HG03457 (cell line): ENCODE measurements around the gene MEI4.
"Not testable (repeated sequence)": the region's sequence is repeated elsewhere in the genome, so short reads cannot be mapped to it uniquely, and the experiment has no call there.

Source experiments
- ATAC-seq: cut with Tn5 transposase; IDR thresholded peaks from one replicate; pipeline ENCODE4 v1.9.1; 2021; ENCODE audit warnings: moderate number of reproducible peaks; ENCODE audit not compliant: unreplicated experiment

MEI4 gene, protein sequence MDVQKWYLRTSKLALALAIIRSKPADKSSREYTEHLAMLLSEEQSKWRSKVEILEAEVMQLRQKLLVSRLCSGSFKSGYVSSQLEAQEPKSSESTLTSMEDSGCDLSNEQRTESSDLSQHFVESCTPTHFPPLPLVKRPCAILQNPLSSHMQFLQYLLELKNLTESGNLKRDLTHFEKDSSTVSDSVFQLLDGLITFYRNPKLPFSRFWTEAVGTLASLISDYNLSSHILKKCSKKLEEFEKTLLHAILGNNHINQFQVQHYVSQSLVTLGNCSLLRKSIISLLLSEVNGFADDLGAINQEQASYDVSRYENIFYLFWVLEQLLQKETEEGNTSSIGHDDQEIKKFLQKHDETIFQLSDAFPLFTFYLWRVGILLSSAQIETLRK

DNA sequence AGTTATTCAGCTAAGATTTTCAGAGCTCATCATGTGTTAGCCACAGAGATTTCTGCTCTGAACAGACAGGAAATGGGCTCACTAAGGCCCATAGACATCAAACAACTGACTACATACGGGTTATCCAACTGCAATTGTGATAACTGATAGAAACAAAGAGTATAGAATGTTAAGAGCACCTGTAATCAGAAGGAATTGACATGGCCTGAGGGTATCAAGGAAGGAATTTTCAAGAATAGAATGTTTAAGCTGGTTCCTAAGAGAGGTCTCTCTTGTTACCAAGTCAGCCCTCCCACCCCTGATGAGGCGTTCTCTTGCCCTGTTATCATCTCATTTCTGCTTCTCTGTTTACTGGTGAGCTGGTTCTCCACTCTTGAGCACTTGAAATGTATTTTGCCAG is at the start of gene MEI4:
Gene MEI4, plus strand, starts transcription at position 301 of the 400 bp plus-strand sequence. CDS start 37,633 bp downstream, outside the sequence.
- no peak for ATAC-seq

DNA sequence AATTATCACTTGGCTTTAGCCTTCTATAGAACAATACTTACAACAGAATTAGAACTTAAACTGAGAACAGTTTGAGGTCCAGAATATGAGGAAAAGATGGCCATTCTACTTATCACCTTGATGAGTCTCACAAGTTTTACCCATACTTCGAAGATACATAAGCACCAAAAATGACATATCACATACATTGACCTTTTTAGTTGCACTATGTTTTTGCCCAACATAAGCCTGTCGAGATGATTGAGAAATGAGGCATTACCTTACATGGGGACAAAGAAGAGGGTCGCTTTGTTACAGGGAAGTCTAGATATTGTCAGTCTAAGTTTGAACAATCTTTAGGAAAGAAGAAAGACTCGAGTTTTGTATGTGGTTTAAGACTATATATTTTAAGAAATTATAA is 48.4 kb upstream of the MEI4 start:
- no peak for ATAC-seq

DNA sequence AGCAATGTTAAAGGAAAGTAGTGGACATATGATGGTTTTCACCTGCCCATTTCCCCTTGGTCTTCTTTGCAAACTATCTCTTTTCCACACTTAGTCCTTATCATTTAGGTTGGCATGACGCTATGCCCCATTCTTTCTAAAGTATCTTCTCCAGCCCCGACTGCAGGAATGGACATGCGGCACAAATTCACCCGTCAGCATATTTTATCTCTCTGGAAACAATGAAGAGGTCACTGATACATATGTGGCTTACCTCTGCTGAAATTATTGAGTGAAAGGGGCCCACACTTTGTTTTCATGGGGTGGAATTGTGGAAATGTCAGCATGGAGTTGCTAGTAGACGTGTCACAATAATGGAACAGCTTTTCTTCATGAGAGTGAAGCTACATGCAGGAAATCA is 45.8 kb upstream of the MEI4 start:
- ATAC-seq = no peak

DNA sequence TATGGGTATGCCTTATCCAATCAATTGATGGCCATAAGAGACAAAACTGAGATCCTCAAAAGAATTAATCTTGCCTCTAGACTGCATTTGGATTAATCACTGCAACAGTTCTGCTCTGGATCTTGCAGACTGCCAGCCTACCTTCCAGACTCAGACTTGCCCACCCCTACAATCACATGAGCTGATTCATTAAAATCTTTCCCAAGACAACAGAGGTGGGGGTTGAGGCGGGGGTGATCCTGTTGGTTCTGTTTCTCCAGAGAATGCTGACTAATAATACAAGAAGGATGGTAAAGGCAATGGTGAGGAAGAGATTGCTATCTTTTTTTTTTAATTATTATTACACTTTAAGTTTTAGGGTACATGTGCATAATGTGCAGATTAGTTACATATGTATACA is 43.7 kb upstream of the MEI4 start:
- no peak for ATAC-seq

DNA sequence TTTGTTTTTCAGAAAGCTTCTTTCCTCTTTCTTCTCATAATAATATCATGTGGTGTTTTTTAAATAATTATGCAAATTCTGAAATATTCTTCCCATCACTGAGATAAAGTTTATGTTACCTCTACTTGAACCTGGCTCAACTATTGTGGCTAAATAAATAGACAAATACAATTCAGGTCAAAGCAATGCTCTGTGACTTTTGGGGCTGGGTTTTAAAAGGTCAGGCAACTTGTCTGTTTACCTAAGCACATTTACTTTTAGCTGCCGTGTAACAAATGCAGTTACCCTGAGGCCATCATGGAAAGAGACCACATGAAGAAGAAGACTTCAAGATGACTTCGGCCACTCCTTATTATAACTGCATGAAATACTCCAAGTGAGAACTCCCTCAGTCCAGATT is 33.7 kb upstream of the MEI4 start:
- no peak for ATAC-seq

DNA sequence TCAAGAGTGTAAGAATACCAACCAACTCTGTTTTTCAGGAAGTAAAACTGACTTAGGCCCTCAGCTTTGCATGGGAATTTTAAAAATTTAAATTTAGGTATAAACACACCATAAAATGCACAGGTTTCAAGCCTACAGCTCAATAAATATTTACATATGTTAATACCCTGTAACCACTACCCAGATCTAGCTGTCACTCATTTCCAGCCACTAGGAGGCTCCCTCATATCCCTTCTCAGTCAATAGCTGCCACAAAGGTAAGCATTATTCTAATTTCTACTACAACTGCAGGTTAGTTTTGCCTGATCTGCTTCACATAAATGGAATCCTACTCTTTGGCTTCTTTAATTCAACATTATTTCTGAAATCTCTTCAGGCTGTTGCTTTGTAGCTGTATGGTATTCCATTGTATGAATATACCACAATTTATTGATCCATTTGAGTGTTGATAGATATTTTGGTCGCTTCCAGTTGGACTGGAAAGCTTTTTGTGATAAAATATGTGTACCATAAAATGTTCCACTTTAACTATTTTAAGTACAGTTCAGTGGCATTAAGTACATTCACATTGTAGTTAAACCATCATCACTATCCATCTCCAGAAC is 32.5 kb upstream of the MEI4 start:
- no peak for ATAC-seq

DNA sequence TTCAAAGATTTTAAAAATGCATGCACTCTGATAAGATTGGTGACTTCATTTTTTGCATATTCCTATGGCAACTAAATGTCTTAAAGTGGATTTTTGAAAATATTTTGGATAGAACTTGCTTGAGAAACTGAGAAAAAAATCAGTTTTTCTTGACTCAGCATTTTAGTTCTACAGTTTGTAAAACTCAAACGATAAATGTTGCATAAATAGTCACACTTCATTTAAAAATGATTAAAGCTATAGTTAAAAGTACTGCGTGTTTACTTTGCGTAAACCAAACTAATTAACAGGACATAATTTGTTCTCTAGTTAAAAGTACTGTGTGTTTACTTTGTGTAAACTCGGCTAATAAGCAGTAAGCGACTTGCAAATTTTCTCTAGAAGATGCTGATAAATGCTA is 28.3 kb upstream of the MEI4 start:
- ATAC-seq = no peak

DNA sequence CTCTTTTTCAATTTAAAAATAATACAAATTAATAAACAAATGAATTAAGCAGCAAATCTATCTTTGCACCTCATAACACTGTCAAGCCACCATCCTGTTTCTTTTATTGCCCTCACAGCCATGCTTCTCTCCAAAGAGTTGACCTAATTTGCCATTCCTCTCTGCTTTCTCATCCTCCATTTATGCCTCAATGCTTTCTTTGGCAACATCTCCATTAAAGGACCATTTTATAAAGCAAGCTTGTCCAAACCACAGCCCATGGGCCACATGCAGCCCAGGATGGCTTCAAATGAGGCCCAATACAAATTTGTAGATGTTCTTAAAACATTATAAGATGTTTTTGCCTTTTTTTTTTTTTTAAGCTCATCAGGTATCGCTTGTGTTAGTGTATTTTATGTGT is 26.4 kb upstream of the MEI4 start:
- no peak for ATAC-seq

DNA sequence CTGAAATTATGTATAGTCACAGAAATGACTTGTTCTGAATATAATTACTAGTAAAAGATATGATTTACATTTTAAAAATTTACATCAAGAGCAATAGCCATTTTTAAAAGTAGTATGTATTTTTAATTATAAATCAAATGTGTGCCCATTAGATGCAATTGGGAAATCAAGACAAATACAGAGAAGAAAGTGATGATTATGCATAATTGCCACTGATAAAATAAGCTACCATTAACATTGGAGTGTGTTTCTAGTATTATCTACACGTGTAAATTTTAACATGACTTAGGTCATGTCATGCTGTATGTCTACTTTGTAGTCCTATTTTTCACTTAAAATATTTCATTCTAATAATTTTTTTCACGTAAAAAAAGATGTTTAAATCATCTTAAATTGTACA is 22.8 kb upstream of the MEI4 start:
- ATAC-seq = no peak

DNA sequence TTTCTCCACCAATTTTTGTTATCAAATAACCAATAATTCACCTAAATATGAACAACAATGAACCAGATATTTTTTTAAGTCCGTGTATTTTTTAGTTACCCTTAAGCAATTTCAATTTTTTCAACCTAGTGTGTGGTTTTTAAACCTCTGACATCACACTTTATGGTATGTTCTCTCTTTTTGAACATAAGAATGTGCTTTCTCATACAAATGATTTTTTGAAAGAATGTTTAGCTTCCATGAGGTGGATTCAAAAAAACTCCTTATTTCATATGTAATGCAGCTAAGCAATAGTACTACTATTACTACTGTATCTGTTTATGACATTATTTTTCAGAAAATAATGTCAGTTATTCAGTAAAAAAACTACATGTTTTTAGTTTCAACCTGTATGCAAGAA is 19.4 kb upstream of the MEI4 start:
- no peak for ATAC-seq

DNA sequence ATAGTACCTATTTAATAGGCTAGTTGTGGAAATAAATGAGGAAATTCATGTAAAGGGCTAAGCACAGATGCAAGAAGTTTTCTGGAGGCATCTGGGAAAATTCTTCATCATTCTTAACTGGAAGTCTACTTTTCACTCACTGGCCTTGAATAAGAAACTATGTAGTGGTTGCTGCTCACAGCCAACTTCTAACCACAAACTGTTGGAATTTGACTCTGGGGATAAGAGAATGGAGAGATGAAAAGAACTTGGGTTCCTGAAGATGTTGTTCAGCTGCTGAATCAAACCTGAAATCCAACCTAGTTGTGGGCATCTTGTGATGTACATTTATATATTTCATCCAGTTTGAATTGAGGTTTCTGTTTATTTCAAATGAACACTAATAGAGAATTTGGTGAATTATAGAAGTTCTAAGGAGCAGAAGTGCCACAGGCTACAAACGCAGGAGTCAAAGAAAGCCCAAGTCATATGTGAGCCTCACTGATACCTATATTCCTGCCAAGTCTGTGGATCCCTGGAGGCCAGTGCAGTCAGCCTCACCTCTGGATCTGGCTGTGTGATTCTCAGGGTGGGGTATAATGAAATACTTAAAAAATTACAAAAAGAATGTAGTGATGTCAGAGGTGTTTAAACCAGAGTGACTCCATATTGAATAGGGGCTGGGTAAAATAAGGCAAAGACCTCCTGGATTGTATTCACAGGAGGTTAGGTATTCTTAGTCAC is 18.7 kb upstream of the MEI4 start:
- ATAC-seq = no peak

DNA sequence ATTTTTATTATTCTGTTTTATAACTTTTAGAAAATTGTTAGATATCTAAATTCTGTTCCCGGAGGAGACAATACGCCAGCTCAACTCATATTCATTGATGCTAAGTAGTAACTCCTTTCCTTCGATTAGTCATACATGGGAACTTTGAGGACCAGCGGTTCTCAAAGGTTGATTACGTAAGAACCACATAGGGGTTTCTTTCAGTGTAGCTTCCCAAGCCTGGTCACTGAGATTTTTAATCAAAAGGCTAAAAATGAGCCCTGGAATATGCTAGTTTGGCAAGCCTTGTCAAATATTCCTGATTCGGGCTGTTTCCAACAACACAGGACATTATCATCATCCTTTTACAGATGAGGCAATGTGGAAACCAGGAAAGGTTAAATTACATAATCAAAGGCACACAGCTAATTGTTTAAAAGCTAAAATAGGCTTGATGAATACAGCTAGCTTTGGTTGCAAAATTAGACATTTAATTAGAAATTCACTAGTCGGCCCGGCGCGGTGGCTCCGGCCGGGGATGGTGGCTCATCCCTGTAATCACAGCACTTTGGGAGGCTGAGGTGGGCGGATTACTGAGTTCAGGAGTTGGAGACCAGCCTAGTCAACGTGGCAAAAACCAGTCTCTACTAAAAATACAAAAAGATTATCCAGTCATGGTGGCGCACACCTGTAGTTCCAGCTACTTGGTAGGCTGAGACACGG is 14.6 kb upstream of the MEI4 start:
- ATAC-seq = no peak

DNA sequence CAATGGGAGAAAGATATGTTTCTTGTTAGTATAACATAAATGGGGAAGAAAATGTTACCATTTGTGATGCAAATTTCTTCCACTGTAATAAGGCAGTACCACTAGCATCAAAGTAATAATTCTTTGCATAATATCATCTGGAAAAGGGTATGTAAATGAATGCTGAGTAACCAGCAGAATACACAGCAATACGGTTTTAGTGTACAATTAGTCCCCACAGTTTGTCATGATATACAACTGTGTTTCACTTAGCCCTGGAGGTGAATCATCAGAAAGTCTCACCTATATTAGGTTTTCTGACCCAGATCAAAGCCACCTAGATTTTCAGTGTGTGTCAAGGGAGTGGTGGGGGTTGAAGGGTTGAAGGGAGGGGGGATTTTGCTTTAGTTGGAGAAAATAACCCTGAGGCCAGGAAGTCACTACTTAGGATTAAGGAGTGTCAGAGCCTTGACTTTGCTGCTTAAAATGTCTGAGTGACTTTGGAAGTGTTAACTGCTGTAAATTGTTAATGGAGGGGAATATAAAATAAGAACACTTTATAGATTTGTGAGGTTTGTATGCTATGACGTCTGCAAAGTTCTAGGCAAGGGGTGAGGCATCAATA is 8.6 kb upstream of the MEI4 start:
- no peak for ATAC-seq

DNA sequence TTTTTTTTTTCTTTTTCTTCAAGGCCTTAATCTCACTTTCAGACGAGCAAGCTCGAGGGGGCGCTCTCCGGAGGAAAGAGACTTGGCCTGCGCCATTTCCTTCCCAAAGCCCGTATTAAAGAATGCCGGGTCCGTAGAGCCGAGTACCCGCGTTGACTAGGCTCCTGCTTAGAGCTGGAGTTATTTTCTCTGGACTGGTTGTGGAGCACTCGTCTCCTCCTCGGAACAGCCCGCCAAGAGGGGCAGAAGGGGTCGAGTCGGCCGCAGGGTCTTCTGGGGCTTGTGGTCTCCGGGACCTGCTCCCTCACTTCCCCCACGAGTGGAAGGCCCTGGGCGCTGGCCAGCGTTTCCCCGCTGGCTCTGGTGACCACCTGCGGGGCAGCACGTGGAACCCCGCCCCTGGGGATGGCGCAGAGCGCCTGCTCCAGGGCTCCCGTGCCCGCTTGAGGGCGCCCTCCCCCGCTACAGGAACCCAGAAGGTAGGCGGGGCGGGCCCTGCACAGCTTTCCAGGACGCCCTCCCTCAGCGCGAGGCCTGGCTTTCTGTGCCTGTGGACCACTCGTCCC is 2.7 kb upstream of the MEI4 start:
- ATAC-seq = no peak

DNA sequence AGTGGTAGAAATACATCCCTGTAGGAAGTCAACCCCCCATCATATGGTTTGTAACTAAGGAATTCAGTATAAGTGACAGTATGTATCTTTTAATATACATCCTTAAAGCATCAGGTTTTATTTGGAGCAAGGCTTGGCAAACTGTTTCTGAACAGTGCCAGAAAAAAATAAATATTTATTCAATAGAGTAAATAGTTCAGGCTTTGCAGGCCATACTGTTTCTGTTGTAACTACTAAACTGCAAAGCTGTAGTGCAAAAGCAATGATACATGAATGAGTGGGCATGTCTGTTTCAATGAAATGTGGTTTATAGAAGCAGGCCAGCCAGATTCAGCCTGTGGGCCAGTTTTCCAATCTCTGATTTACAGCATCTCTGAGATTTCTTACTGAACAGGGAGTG is 977 bp downstream of the MEI4 start:
- ATAC-seq = no peak

DNA sequence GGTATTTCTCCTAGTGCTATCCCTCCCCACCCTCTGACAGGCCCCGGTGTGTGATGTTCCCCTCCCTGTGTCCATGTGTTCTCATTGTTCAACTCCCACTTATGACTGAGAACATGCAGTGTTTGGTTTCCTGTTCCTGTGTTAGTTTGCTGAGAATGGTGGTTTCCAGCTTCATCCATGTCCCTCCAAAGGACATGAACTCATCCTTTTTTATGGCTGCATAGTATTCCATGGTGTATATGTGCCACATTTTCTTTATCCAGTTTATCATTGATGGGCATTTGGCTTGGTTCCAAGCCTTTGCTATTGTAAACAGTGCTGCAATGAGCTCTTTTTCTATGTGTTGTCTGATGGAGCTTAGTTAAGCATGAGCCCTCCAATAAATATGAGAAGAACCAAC is 2.2 kb downstream of the MEI4 start:
- not testable (repeated sequence) for ATAC-seq

DNA sequence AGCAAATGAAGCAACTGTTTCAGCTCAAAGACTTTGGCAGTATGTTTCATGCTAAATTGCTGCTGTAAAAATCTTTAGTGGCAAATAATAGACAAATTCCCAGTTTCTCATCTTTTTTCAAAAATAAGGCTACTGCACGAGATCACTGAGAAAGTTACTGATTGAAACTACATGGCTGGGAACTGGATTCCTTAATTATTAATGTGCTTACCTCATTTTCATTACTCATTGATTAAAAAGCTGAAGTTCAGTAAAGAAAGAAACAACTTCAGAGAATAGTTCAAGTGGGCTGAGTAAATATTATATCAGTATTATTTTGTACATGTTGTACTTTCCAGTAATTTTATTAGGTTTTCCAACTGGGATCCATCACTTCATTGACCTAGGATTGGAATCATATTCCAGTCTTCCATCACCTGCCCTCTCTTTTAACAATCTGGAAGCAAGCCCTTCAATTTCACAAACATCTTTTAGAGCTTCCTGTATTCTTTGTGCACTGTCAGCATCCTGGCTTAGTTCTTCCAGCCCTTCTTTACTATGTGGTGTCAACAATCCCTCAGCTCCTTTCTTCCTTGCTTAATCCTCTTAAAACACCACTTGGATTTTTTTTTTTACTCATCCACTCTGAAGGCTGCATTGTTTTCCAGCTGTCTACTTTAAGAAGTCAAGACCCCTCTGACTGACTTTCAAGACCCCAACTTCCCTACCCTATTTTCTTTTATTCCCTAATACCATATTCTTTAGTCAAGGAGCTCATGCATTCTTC is 4.3 kb downstream of the MEI4 start:
- no peak for ATAC-seq

DNA sequence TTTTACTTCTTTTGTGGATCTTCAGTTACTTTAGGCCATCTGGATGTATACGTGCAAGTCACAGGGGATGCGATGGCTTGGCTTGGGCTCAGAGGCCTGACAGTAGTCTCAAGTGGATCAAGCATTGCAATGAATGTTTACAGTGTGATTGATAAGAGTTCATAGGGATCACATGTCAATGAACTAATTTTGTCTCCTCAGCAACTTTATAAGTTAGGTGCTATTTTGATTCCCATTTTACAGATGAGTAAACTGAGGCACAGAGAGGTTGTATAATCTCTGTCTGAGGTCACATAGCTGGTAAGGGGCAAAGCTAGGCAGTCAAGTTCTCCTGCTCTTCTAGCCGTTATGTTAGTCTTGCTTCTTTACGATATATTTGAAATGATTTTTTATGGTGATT is 13.5 kb downstream of the MEI4 start:
- no peak for ATAC-seq

DNA sequence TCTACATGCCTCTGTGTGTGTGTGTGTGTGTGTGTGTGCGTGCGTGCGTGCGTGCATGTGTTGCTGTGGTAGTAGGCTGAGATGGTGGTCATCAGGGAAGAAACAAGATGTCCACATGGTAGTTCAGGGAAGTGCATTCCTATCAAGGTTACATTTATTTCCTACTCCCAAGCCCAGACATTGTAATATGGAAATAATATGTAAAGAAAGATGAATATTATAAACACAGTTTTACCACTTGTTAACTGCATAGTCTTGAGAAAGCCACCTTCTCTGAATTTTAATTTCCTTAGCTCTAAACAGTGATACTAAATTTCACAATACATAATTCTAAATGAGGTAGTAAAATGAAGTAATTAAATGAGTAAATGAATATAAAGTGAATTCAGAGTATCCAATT is 14.0 kb downstream of the MEI4 start:
- ATAC-seq = no peak

DNA sequence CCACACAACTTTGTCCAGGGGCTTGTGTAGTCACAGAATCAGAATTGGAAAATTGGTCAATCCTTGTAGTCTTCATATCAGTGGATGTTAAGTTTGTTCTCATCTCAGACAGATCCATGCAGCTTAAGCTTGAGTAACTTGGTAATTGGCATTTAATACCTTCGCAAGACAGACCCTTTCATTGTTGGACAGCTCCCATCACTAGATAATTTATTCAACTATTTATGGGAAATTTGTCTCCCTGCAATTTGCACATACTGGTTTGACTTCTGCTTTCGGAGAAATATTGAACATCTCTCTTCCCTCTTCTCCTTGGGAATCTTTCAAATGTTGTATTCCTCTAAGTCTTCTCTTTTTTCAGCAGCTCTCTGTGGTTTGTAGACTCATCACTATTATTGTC is 17.1 kb downstream of the MEI4 start:
- ATAC-seq = no peak
